Neural cell (in vitro differentiated cells): ENCODE data around the gene SLCO3A1. TPM values are rescaled to one million over a fixed set of nuclear protein-coding genes. Genes with fewer than 3 reads are reported as not detected.

Source experiments
- H2AFZ ChIP-seq: fragments of 200-600, 300-800 bp; sonication (generic), shearing (Covaris generic); 2 replicates; pipeline ENCODE4 v1.6.0; 2014; ENCODE audit warnings: low read depth, mild to moderate bottlenecking, antibody characterized with exemption, low read length, moderate library complexity
- H3F3A ChIP-seq: fragments of 200-600 bp; shearing (Covaris generic); 2 replicates; pipeline ENCODE4 v1.6.1; 2016; ENCODE audit warnings: mild to moderate bottlenecking, moderate library complexity, mixed read lengths, antibody characterized with exemption, low read length; ENCODE audit not compliant: insufficient read depth, poor library complexity, severe bottlenecking
- H3K27ac ChIP-seq: fragments of 200-600, 300-800 bp; sonication (generic), shearing (Covaris generic); 2 replicates; pipeline ENCODE4 v1.5.1; 2014; ENCODE audit warnings: mild to moderate bottlenecking, low read length, moderate library complexity
- H3K27me3 ChIP-seq: fragments of 300-800, 200-600 bp; sonication (generic), shearing (Covaris generic); 2 replicates; pipeline ENCODE4 v1.6.0; 2014; ENCODE audit warnings: mild to moderate bottlenecking, low read depth, low read length, moderate library complexity; ENCODE audit not compliant: insufficient read depth
- H3K36me3 ChIP-seq: fragments of 300-800, 200-600 bp; sonication (generic), shearing (Covaris generic); 2 replicates; pipeline ENCODE4 v1.5.1; 2014; ENCODE audit warnings: mild to moderate bottlenecking, antibody characterized with exemption, low read length, moderate library complexity; ENCODE audit not compliant: insufficient read depth
- H3K4me2 ChIP-seq: fragments of 300-800, 200-600 bp; sonication (generic), shearing (Covaris generic); 2 replicates; pipeline ENCODE4 v1.6.0; 2014; ENCODE audit warnings: mild to moderate bottlenecking, low read length
- H3K4me3 ChIP-seq: fragments of 300-800, 200-600 bp; sonication (generic), shearing (Covaris generic); 2 replicates; pipeline ENCODE4 v1.5.1; 2014; ENCODE audit warnings: mild to moderate bottlenecking, low read length, moderate library complexity
- H3K79me2 ChIP-seq: fragments of 200-600 bp; shearing (Covaris generic); replicated peaks from 2 replicates; pipeline ENCODE4 v1.6.0; 2014; ENCODE audit warnings: mild to moderate bottlenecking, low read length, moderate library complexity; ENCODE audit not compliant: insufficient read depth
- H3K9ac ChIP-seq: fragments of 300-800, 200-600 bp; sonication (generic), shearing (Covaris generic); 2 replicates; pipeline ENCODE4 v1.6.1; 2016; ENCODE audit warnings: mild to moderate bottlenecking, low read length, mixed read lengths
- H3K9me2 ChIP-seq: fragments of 200-600 bp; shearing (Covaris generic); 2 replicates; pipeline ENCODE4 v1.6.1; 2016; ENCODE audit warnings: mild to moderate bottlenecking, low read length, mixed read lengths; ENCODE audit not compliant: insufficient read depth
- H3K9me3 ChIP-seq: fragments of 200-600, 300-800 bp; sonication (generic), shearing (Covaris generic); 2 replicates; pipeline ENCODE4 v1.6.1; 2016; ENCODE audit warnings: mild to moderate bottlenecking, mixed run types, low read length, moderate library complexity, mixed read lengths
- H4K20me1 ChIP-seq: fragments of 200-600 bp; shearing (Covaris generic); 2 replicates; pipeline ENCODE4 v1.6.1; 2016; ENCODE audit warnings: mild to moderate bottlenecking, mixed run types; ENCODE audit not compliant: insufficient read depth
- EP300 ChIP-seq: fragments of 450-650 bp; conservative IDR thresholded peaks from 2 replicates; pipeline ENCODE4 v1.6.1; 2014; ENCODE audit warnings: antibody characterized with exemption, mild to moderate bottlenecking, moderate library complexity; ENCODE audit not compliant: poor library complexity, severe bottlenecking
- EZH2 ChIP-seq: fragments of 200-600, 300-800 bp; shearing (Covaris generic), sonication (generic); IDR thresholded peaks from 2 replicates; pipeline ENCODE4 v1.6.1; 2014; ENCODE audit warnings: antibody characterized with exemption, low read length, borderline replicate concordance, mild to moderate bottlenecking; ENCODE audit not compliant: insufficient read depth, poor library complexity, severe bottlenecking
- MXI1 ChIP-seq: fragments of 450-650 bp; conservative IDR thresholded peaks from 2 replicates; pipeline ENCODE4 v1.6.1; 2014; ENCODE audit warnings: antibody characterized with exemption, mild to moderate bottlenecking; ENCODE audit not compliant: poor library complexity, severe bottlenecking
- POLR2AphosphoS5 ChIP-seq: IDR thresholded peaks from 2 replicates; pipeline ENCODE4 v1.6.1; 2012
- RAD21 ChIP-seq: fragments of 450-650 bp; conservative IDR thresholded peaks from 2 replicates; pipeline ENCODE4 v1.6.1; 2014; ENCODE audit warnings: antibody characterized with exemption, mild to moderate bottlenecking, moderate library complexity
- SMC3 ChIP-seq: fragments of 450-650 bp; conservative IDR thresholded peaks from 2 replicates; pipeline ENCODE4 v1.6.1; 2014; ENCODE audit warnings: antibody characterized with exemption, mild to moderate bottlenecking, moderate library complexity; ENCODE audit not compliant: poor library complexity
- TAF1 ChIP-seq: IDR thresholded peaks from 2 replicates; pipeline ENCODE4 v1.6.1; 2012; ENCODE audit warnings: low read depth
- polyA plus RNA-seq: library from polyadenylated mRNA; depleted of rRNA; stranded (reverse); fragments of >200 nt; gene quantifications from 2 replicates; pipeline ENCODE4 v1.2.3, GENCODE V29; 2014
- TF ChIP-seq, protein P1 (sequence below): IDR thresholded peaks from 2 replicates; pipeline ENCODE4 v1.6.1; 2012; ENCODE audit warnings: borderline replicate concordance
- TF ChIP-seq, protein P2 (sequence below): fragments of 450-650 bp; IDR thresholded peaks from 2 replicates; pipeline ENCODE4 v1.5.1; 2014; ENCODE audit warnings: antibody characterized with exemption, mild to moderate bottlenecking, moderate library complexity; ENCODE audit not compliant: poor library complexity, severe bottlenecking

SLCO3A1 gene
- polyA plus RNA-seq, 1 donor from 2014 or later: 14.2 TPM

DNA sequence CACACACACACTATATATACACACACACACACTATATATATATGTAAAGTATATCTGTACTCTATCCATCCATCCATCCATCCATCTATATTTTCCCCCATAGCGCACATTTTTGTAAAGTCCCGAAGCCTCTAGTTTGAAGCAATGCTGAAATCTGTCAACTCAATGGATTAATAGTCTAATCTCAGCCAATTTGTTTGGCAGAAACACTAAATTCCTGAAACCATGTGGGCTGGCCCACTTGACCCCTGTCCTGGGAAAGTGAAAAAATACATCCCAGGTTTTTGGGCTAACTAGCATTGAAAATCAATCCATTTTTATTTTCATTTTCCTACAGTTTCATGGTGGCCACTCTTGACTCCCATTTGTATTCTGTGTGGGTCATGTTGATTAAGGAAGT lies 166.7 kb downstream of the SLCO3A1 start:
- Histone ChIP-seq H3K4me2 (no peak overlapping the region), H2AFZ (no peak overlapping the region), H3K9me2 (no peaks in the 10 kb centered on the region), H3K36me3 (no peaks in the 10 kb centered on the region), H3K9ac (no peak overlapping the region), H3K9me3 (no peaks in the 10 kb centered on the region), H3K27me3 (no peaks in the 10 kb centered on the region), H4K20me1 (no peaks in the 10 kb centered on the region), H3K4me3 (no peak overlapping the region), H3K79me2 (peaks cover 19% of the 10 kb centered on the region), H3F3A (no peaks in the 10 kb centered on the region), H3K27ac (no peak overlapping the region)
- TF ChIP-seq SMC3: no peak
- TF ChIP-seq MXI1: no peak
- TF ChIP-seq TAF1: no peak
- no peak for TF ChIP-seq EP300
- no peak for TF ChIP-seq RAD21
- TF ChIP-seq EZH2: no peak

DNA sequence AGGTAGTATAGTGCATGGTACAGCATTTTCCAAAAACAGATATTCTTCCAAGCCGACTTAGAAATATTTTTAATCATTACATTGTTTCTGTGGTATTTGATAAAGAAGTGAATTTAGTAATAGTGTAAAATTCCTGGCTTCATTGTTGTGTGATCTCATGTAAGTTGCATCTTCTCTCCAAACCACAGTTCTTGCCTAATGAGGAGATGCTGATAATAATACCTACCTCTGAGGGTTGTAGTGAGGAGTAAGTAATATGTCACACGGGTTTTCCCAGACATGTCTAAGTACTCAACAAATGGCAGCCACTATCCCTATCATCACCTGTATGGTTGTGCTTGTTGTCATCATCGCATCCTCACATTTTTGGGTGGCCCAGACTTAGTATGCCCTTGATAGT lies 167.3 kb downstream of the SLCO3A1 start:
- Histone ChIP-seq H3K9ac (no peak overlapping the region), H3K9me2 (no peaks in the 10 kb centered on the region), H2AFZ (no peak overlapping the region), H3K36me3 (no peaks in the 10 kb centered on the region), H3K4me3 (no peak overlapping the region), H3F3A (no peaks in the 10 kb centered on the region), H4K20me1 (no peaks in the 10 kb centered on the region), H3K4me2 (no peak overlapping the region), H3K79me2 (peaks cover 18% of the 10 kb centered on the region), H3K27me3 (no peaks in the 10 kb centered on the region), H3K9me3 (no peaks in the 10 kb centered on the region), H3K27ac (no peak overlapping the region)
- TF ChIP-seq, protein P1, sequence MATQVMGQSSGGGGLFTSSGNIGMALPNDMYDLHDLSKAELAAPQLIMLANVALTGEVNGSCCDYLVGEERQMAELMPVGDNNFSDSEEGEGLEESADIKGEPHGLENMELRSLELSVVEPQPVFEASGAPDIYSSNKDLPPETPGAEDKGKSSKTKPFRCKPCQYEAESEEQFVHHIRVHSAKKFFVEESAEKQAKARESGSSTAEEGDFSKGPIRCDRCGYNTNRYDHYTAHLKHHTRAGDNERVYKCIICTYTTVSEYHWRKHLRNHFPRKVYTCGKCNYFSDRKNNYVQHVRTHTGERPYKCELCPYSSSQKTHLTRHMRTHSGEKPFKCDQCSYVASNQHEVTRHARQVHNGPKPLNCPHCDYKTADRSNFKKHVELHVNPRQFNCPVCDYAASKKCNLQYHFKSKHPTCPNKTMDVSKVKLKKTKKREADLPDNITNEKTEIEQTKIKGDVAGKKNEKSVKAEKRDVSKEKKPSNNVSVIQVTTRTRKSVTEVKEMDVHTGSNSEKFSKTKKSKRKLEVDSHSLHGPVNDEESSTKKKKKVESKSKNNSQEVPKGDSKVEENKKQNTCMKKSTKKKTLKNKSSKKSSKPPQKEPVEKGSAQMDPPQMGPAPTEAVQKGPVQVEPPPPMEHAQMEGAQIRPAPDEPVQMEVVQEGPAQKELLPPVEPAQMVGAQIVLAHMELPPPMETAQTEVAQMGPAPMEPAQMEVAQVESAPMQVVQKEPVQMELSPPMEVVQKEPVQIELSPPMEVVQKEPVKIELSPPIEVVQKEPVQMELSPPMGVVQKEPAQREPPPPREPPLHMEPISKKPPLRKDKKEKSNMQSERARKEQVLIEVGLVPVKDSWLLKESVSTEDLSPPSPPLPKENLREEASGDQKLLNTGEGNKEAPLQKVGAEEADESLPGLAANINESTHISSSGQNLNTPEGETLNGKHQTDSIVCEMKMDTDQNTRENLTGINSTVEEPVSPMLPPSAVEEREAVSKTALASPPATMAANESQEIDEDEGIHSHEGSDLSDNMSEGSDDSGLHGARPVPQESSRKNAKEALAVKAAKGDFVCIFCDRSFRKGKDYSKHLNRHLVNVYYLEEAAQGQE: no peak
- TF ChIP-seq MXI1 (no peak), TAF1 (no peak), POLR2AphosphoS5 (no peak), EZH2 (no peak), EP300 (no peak), RAD21 (no peak), SMC3 (no peak)
- TF ChIP-seq, protein P2, sequence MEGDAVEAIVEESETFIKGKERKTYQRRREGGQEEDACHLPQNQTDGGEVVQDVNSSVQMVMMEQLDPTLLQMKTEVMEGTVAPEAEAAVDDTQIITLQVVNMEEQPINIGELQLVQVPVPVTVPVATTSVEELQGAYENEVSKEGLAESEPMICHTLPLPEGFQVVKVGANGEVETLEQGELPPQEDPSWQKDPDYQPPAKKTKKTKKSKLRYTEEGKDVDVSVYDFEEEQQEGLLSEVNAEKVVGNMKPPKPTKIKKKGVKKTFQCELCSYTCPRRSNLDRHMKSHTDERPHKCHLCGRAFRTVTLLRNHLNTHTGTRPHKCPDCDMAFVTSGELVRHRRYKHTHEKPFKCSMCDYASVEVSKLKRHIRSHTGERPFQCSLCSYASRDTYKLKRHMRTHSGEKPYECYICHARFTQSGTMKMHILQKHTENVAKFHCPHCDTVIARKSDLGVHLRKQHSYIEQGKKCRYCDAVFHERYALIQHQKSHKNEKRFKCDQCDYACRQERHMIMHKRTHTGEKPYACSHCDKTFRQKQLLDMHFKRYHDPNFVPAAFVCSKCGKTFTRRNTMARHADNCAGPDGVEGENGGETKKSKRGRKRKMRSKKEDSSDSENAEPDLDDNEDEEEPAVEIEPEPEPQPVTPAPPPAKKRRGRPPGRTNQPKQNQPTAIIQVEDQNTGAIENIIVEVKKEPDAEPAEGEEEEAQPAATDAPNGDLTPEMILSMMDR: no peak

DNA sequence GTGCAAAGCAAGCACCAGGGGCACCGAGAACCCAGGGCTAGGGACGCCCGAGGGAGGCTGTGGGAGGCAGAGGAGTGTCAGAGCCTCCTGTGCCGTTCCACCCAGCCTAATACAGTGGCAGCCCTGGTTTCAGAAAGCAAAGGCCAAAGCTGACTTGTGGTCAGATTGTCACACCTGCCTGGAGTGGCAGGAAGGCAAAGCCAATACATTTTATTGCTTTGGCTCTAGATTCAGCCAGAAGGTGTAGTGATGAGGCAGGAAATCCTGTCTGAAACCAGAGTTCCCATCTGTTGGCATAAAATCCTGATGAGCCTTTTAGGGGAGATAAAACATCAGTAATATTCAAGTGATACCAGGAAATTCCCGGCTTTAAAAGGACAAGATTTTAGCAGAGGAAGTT lies 168.3 kb downstream of the SLCO3A1 start:
- Histone ChIP-seq H3F3A (no peaks in the 10 kb centered on the region), H3K9me2 (no peaks in the 10 kb centered on the region), H3K9me3 (no peaks in the 10 kb centered on the region), H3K27ac (no peak overlapping the region), H3K27me3 (no peaks in the 10 kb centered on the region), H3K4me2 (no peak overlapping the region), H2AFZ (no peak overlapping the region), H4K20me1 (no peaks in the 10 kb centered on the region), H3K9ac (no peak overlapping the region), H3K4me3 (no peak overlapping the region), H3K79me2 (peaks cover 17% of the 10 kb centered on the region), H3K36me3 (no peaks in the 10 kb centered on the region)
- TF ChIP-seq MXI1: no peak
- no peak for TF ChIP-seq EP300
- TF ChIP-seq SMC3: no peak
- TF ChIP-seq RAD21: no peak
- no peak for TF ChIP-seq POLR2AphosphoS5
- TF ChIP-seq, protein P1: no peak
- no peak for TF ChIP-seq TAF1
- TF ChIP-seq, protein P2: no peak
- no peak for TF ChIP-seq EZH2
